DOHH2 (cell line): ENCODE data around the gene RPL41.

Experiments used
- EZH2phosphoT487 ChIP-seq: fragments of 200-600 bp; sonication (generic); IDR thresholded peaks from 2 replicates; pipeline ENCODE4 v1.6.1; 2017; ENCODE audit warnings: borderline replicate concordance, mild to moderate bottlenecking, antibody characterized with exemption, low read length, moderate library complexity, mixed read lengths
- TF ChIP-seq, protein P1 (sequence below): fragments of 200-600 bp; sonication (generic); IDR thresholded peaks from one replicate; pipeline ENCODE4 v1.5.1; 2014; ENCODE audit warnings: antibody characterized with exemption, mild to moderate bottlenecking, low read depth, low read length; ENCODE audit not compliant: poor library complexity, severe bottlenecking

DNA sequence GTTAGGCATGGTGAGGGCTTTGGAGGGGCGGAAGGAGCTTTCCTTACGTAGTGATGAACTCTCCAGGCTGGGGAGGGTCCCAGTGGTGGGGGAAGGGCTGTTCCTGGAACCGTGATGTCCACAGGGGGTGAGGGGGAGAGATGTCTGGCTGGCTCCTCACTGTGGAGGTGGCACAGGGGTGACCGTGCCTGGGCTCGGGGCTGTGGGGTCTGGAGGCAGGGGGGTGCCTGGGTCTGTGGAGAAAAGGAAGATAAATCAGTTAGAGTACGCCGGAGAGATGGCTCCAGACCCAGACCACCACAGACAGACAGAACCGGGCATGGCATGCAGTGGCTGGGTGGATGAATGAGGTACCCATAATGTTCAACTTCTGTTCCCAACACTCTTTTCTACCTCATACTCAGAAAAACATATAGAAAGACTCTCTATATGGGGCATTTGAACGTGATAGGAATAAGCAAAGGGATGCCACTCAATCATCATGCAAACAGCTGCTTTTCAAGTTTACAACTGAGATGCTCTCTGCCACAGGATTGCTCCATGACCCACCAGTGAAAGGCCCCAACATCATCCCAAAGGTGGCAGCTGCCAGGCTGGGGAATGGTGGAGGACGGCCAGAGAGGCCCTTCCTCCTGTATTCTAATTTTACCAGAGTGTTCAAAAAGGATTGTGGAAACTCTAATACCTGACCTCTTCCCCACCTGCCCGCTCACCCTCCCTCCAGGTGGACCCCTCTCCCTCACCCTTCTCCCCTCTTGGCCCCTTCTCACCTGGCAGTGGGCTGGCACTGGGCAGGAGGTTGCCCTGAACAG lies 47.3 kb downstream of the RPL41 start:
- TF ChIP-seq, protein P1, sequence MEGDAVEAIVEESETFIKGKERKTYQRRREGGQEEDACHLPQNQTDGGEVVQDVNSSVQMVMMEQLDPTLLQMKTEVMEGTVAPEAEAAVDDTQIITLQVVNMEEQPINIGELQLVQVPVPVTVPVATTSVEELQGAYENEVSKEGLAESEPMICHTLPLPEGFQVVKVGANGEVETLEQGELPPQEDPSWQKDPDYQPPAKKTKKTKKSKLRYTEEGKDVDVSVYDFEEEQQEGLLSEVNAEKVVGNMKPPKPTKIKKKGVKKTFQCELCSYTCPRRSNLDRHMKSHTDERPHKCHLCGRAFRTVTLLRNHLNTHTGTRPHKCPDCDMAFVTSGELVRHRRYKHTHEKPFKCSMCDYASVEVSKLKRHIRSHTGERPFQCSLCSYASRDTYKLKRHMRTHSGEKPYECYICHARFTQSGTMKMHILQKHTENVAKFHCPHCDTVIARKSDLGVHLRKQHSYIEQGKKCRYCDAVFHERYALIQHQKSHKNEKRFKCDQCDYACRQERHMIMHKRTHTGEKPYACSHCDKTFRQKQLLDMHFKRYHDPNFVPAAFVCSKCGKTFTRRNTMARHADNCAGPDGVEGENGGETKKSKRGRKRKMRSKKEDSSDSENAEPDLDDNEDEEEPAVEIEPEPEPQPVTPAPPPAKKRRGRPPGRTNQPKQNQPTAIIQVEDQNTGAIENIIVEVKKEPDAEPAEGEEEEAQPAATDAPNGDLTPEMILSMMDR: no peak
- no peak for TF ChIP-seq EZH2phosphoT487
